Right kidney (tissue), 9 donors: ENCODE data around the gene ZNF786.
"Not testable (repeated sequence)": the region's sequence is repeated elsewhere in the genome, so short reads cannot be mapped to it uniquely, and the experiment has no call there.

Source experiments
- DNase-seq: peaks from one replicate; pipeline ENCODE4 v3.0.0-alpha.2; 2016
- long read RNA-seq, 8 donors: transcript quantifications; one replicate each; lab custom pipeline, GENCODE V29; 2026

ZNF786 gene
- long read RNA-seq, donor 1, partial matches to known transcripts: 0 of 2 reads
- long read RNA-seq, donor 1, other reads (novel, unspliced or antisense): 0 of 2 reads
- long read RNA-seq, donor 2, partial matches to known transcripts: 0 of 1 reads
- long read RNA-seq, donor 2, other reads (novel, unspliced or antisense): 0 of 1 reads
- long read RNA-seq, donor 3: 0 reads
- long read RNA-seq, donor 4, partial matches to known transcripts: 0 of 2 reads
- long read RNA-seq, donor 4, other reads (novel, unspliced or antisense): 0 of 2 reads
- long read RNA-seq, donor 5, partial matches to known transcripts: 0 of 4 reads
- long read RNA-seq, donor 5, other reads (novel, unspliced or antisense): 0 of 4 reads
- long read RNA-seq, donor 6, partial matches to known transcripts: 0 of 2 reads
- long read RNA-seq, donor 6, other reads (novel, unspliced or antisense): 0 of 2 reads
- long read RNA-seq, donor 7, partial matches to known transcripts: 9 of 14 reads
- long read RNA-seq, donor 7, other reads (novel, unspliced or antisense): 0 of 14 reads
- long read RNA-seq, donor 8, partial matches to known transcripts: 0 of 1 reads
- long read RNA-seq, donor 8, other reads (novel, unspliced or antisense): 0 of 1 reads

DNA sequence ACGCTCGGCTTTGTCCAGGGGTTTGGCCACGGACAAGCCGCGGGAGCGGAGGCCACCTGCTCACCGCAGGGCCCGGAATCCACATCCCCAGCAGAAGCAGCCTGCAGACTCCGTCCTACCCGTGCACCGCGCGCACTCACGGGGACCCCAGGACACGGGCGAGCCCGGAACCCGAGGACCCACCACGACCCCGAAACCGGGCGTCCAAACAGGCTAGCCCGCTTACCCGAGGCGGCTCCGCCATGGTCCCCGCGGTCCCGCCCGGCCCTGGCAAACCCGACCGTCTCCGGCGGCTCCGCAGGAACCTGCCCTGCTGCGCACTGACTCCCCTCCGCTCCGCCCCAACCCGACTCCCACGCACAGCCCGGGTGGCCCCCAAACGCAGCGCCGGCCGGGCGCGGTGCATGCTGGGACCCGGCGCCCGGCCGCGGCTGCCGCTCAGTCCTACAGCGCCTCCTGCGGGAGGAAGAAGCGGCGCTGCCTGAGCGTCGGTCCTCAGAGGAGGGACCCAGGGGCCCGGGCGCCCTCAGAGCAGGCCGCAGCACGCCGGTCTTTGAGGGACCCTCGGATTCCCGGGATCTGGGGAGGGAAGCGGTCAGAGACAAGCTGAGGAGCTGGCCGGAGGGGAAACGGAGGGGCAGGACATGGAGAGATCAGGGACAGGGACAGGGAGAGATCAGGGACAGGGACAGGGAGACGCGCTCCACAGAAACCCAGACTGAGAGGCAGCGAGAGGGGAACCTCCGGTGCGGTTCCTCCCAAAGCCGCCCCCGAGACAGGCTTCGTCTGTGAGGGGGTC, at the start of gene ZNF786:
TSS of gene ZNF786 (minus strand) at position 322 of the 799 bp plus-strand sequence. CDS start at position 244, 78 bp downstream.
- DNase-seq: peak; percentile 99

- no peak for DNase-seq
These were observed 45.6 kb upstream of the ZNF786 start for GRCh38 chr7:149136118-149136517.

- no peak for DNase-seq
These were observed 42.7 kb upstream of the ZNF786 start for GRCh38 chr7:149133028-149133710.

- DNase-seq: no peak
These were observed 40.2 kb upstream of the ZNF786 start for GRCh38 chr7:149130572-149131198.

DNA sequence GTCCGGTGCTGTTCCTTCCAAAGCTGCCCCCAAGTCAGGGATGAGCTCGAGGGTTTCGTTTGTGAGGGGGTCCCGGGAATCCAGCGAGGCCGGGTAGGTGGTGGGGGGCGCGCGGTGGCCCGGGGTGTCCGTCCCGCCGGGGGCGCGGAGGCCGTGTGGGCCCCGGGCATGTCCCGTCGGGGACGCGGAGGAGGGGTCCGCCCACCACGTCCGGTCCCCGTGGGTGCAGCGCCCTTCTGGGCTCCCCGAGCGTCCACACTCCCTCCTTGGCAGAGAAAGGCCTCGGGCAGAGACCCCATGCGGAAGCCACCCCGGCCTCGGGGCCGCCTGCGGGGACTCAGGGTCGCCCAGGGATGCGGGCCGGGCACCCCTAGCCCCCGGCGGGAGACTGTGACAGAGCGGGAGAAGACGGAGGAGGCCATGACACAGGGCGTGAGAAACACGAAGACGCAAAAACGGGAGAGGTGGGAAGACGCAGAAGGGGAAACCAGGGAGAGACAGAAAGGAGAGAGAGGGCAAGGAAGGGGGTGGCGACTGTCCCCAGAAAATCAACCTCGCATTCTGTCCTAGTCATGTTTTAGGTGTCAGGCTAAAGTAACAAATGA, 36.2 kb upstream of the ZNF786 start:
- DNase-seq: peak; percentile 92

DNA sequence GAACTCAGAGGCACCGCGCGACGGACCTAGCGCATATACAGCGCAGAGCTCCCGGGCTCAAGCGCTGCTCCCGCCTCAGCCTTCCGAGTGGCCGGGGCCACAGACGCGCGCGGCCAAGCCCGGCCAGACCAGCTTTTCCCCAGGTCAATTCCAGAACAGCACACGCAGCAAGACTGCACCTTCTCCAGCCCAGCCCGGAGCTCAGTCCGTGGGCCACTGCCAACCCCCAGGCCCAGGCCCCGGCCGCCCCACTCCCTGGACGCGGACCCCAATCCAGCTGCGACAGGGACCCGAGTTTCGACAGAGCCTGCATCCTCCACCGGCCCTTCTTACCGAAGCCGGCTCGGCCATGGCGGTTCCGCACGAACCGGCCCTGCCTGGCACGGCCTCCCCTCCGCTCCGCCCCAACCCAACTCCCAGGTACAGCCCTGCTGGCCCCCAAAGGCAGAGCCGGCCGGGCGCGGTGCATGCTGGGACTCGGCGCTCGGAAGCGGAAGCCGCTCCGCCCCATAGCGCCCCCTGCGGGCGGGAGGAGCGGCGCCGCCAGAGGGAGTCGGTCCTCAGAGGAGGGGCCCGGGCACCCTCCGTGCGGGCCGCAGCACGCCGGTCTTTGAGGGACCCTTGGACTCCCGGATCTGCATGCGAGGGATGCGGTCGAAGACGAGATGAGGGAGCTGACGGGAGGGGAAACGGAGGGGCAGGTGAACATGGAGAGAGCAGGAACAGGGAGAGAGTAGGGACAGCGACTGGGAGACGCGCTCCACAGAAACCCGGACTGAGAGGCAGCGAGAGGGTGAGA, 35.5 kb upstream of the ZNF786 start, which contains the start of gene ZNF425:
TSS of gene ZNF425 (minus strand) at position 462 of the 799 bp plus-strand sequence. CDS start at position 351, 111 bp downstream.
- DNase-seq: peak; percentile 97

- no peak for DNase-seq
These were observed 34.8 kb upstream of the ZNF786 start for GRCh38 chr7:149125189-149125862.

- no peak for DNase-seq
These were observed 19.5 kb upstream of the ZNF786 start for GRCh38 chr7:149109969-149110368.

DNA sequence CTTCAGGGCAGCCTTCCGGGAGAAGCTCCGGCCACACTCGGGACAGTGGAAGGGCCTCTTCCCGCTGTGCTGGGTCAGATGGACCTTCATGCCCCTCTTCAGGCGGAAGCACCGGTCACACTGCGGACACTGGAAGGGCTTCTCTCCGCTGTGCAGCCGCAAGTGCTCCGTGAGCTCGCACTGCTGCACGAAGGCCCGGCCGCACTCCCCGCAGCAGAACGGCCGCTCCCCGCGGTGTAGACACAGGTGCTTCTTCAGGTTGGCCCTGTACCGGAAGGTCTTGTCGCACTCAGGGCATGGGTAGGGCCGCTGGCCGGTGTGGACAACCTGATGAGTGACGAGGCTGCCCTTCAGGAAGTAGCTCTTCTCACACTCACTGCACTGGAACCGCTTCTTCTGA, 14.2 kb upstream of the ZNF786 start:
- DNase-seq: no peak

DNA sequence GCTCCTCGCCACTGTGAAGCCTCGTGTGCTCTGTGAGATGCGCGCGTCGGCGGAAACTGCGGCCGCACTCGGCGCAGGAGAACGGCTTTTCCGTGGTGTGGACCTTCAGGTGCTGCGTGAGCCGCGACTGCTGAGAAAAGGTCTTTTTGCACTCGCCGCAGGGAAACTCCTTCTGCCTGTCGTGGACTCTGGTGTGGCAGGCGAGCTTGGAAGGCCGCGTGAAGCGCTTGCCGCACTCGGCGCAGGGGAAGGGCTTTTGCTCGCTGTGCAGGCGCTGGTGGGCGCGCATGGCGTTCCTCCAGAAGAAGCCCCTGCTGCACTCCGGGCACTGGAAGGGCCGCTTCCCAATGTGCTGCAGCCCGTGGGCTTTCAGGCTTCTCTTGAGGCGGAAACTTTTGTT, 13.7 kb upstream of the ZNF786 start:
- DNase-seq: no peak

GRCh38 chr7:149103424-149103823, 12.9 kb upstream of the ZNF786 start:
- DNase-seq: no peak

DNA sequence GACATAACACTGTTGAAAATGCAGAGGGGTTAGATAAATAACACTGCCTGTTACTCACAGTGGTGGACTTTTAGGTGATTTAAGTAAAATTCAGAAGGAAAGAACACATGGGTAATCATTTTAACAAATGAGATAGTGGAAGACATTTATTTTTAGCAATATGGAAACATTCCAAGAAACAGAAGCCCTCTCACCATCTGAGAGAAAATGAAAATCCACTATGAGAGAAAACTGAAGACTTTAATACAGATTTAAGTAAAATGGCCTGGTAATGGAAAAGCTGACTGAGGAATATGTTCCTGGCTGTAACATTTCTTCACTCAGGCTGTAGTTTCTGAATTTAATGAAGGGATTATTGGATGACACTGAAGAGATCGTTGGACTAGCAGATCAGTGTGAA, 12.1 kb upstream of the ZNF786 start:
- no peak for DNase-seq

DNA sequence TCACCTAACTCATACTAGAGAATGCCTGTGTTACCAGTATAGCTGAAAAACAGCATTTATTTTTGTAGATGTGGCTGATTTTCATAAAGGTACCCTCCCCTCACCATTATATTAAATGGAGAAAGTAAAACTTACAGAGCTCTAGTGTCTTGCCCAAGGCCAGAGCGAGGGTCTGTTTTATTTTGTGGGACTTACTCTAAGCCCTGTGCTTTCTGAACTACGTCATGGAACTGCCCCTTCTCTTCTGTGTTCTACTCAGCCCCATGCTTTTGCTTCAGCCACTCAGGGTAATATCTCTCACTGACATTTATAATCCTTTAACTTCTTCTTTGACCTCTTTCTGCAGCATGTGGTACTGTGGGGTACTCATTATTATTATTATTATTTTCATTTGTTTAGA, 10.3 kb upstream of the ZNF786 start:
- DNase-seq: no peak

DNA sequence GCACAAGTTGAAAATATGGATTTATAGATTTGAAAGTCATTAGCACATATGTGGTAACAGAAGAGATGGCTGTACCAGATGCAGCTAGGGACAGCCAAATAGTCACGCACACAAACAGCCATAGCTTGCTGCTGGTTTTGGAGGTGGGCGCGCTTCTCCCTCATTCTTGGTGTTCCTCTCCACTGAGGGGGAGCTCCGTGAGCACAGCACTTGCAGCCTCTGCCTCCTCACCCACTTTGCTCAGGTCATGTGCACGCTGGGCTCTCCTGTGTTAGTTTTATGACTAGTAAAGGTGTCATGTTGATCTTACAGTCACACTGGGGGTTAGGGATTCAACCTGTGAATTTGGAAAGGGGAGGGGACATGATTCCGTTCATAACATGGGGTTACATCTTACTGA, 8.5 kb upstream of the ZNF786 start:
- no peak for DNase-seq

GRCh38 chr7:149097088-149097487, 6.6 kb upstream of the ZNF786 start:
- no peak for DNase-seq

GRCh38 chr7:149093228-149093627, 2.7 kb upstream of the ZNF786 start:
- no peak for DNase-seq

GRCh38 chr7:149092244-149092643, 1.7 kb upstream of the ZNF786 start:
- DNase-seq: not testable (repeated sequence)

GRCh38 chr7:149087376-149087775, 3.1 kb downstream of the ZNF786 start:
- DNase-seq: no peak

DNA sequence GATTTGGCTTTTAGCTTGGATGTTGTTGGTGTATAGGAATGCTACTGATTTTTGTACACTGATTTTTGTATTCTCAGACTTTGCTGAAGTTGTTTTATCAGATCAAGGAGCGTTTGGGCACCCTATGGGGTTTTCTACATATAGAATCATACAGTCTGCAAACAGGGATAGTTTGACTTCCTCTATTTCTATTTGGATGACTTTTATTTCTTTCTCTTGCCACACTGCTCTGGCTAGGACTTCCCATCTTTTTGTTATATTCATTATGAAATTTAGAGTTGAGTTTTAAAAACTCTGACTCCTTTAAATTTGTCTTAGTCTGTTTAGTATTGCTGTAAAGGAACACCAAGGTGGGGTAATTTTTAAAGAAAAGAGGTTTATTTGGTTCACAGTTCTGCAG, 4.7 kb downstream of the ZNF786 start:
- DNase-seq: no peak

- DNase-seq: no peak
These were observed 6.1 kb downstream of the ZNF786 start for GRCh38 chr7:149084407-149084806.
